WTC11 (cell line): ENCODE measurements around the gene FBLN7. TPM values are rescaled to one million over a fixed set of nuclear protein-coding genes. Genes with fewer than 3 reads are reported as not detected.

ENCODE experiments used
- ATAC-seq: fragments of 200-7000 bp; cut with Tn5 transposase; 2 replicates; pipeline ENCODE4 v1.10.0; 2021; ENCODE audit warnings: mild to moderate bottlenecking, moderate library complexity
- CTCF ChIA-PET: fragments of 300-600 bp; sonication (Branson Sonifier 250); formaldehyde crosslinking; loops from one replicate; lab custom pipeline; 2021; ENCODE audit warnings: antibody characterized with exemption; lab: Charles Lee
- POLR2A ChIA-PET: fragments of 350-600 bp; sonication (Branson Sonifier 250); formaldehyde crosslinking; loops from one replicate; lab custom pipeline; 2021; ENCODE audit warnings: antibody characterized with exemption; lab: Charles Lee
- DNase-seq: peaks from one replicate; pipeline ENCODE4 v3.0.0; 2021; ENCODE audit warnings: low spot score
- H3K27ac Mint-ChIP-seq: 2 replicates; pipeline ENCODE4 v1.8.0; 2021; ENCODE audit warnings: mixed read lengths
- H3K27me3 Mint-ChIP-seq: 2 replicates; pipeline ENCODE4 v1.8.0; 2021; ENCODE audit warnings: low read depth, mild to moderate bottlenecking, moderate library complexity, mixed read lengths
- H3K36me3 Mint-ChIP-seq: 2 replicates; pipeline ENCODE4 v1.8.0; 2021; ENCODE audit warnings: mixed read lengths
- H3K4me1 Mint-ChIP-seq: 2 replicates; pipeline ENCODE4 v1.8.0; 2022; ENCODE audit warnings: mixed read lengths
- H3K4me3 Mint-ChIP-seq: 2 replicates; pipeline ENCODE4 v1.8.0; 2021; ENCODE audit warnings: mild to moderate bottlenecking, moderate library complexity, mixed read lengths
- H3K9me3 Mint-ChIP-seq: 2 replicates; pipeline ENCODE4 v1.8.0; 2021; ENCODE audit warnings: mixed read lengths
- ATF1 ChIP-seq: sonication (generic); formaldehyde crosslinking; IDR thresholded peaks from 2 replicates; pipeline ENCODE4 v1.8.1; 2023; ENCODE audit warnings: mild to moderate bottlenecking, moderate library complexity, missing genetic modification reagents
- CDX4 ChIP-seq: fragments of 250-450 bp; sonication (Bioruptor Pico); IDR thresholded peaks from 2 replicates; pipeline ENCODE4 v1.9.0; 2021; ENCODE audit warnings: moderate library complexity, mild to moderate bottlenecking, inconsistent platforms, borderline replicate concordance
- E2F1 ChIP-seq: sonication (generic); formaldehyde crosslinking; IDR thresholded peaks from 2 replicates; pipeline ENCODE4 v1.8.0; 2022; ENCODE audit warnings: mild to moderate bottlenecking, missing genetic modification reagents
- FOXJ3 ChIP-seq: sonication (generic); formaldehyde crosslinking; IDR thresholded peaks from 2 replicates; pipeline ENCODE4 v1.9.0; 2021; ENCODE audit warnings: missing genetic modification reagents, mild to moderate bottlenecking, borderline replicate concordance
- FOXK1 ChIP-seq: sonication (generic); formaldehyde crosslinking; IDR thresholded peaks from 2 replicates; pipeline ENCODE4 v1.8.0; 2022; ENCODE audit warnings: mild to moderate bottlenecking, moderate library complexity, missing genetic modification reagents
- HMGA2 ChIP-seq: fragments of 250-450 bp; sonication (Bioruptor Pico); IDR thresholded peaks from 2 replicates; pipeline ENCODE4 v1.4.0; 2021; ENCODE audit warnings: mild to moderate bottlenecking, moderate library complexity
- IRF2 ChIP-seq: sonication (generic); formaldehyde crosslinking; IDR thresholded peaks from 2 replicates; pipeline ENCODE4 v1.8.0; 2022; ENCODE audit warnings: low read depth, missing genetic modification reagents, borderline replicate concordance
- JUN ChIP-seq: sonication (generic); formaldehyde crosslinking; IDR thresholded peaks from 2 replicates; pipeline ENCODE4 v1.8.0; 2023; ENCODE audit warnings: mild to moderate bottlenecking, missing genetic modification reagents
- MAX ChIP-seq: sonication (generic); formaldehyde crosslinking; IDR thresholded peaks from 2 replicates; pipeline ENCODE4 v1.8.0; 2022; ENCODE audit warnings: mild to moderate bottlenecking, missing genetic modification reagents
- NFYB ChIP-seq: sonication (generic); formaldehyde crosslinking; conservative IDR thresholded peaks from 2 replicates; pipeline ENCODE4 v1.8.0; 2022; ENCODE audit warnings: low read depth, missing genetic modification reagents
- OVOL2 ChIP-seq: fragments of 250-450 bp; sonication (Bioruptor Pico); IDR thresholded peaks from 2 replicates; pipeline ENCODE4 v1.9.0; 2021; ENCODE audit warnings: mild to moderate bottlenecking, borderline replicate concordance
- PRRX2 ChIP-seq: fragments of 250-450 bp; sonication (Bioruptor Pico); IDR thresholded peaks from 2 replicates; pipeline ENCODE4 v1.8.0; 2021; ENCODE audit warnings: mild to moderate bottlenecking
- SMAD4 ChIP-seq: sonication (generic); formaldehyde crosslinking; IDR thresholded peaks from 2 replicates; pipeline ENCODE4 v1.8.0; 2022; ENCODE audit warnings: mild to moderate bottlenecking, missing genetic modification reagents
- SP1 ChIP-seq: sonication (generic); formaldehyde crosslinking; conservative IDR thresholded peaks from 2 replicates; pipeline ENCODE4 v1.8.1; 2022; ENCODE audit warnings: missing genetic modification reagents
- TEAD1 ChIP-seq: sonication (generic); formaldehyde crosslinking; IDR thresholded peaks from 2 replicates; pipeline ENCODE4 v1.8.0; 2022; ENCODE audit warnings: mild to moderate bottlenecking, missing genetic modification reagents
- TP53 ChIP-seq: sonication (generic); formaldehyde crosslinking; IDR thresholded peaks from 2 replicates; pipeline ENCODE4 v1.8.1; 2023; ENCODE audit warnings: mild to moderate bottlenecking, missing genetic modification reagents
- ZBTB43 ChIP-seq: sonication (generic); formaldehyde crosslinking; IDR thresholded peaks from 2 replicates; pipeline ENCODE4 v1.8.1; 2023; ENCODE audit warnings: mild to moderate bottlenecking, missing genetic modification reagents
- ZMAT4 ChIP-seq: fragments of 250-450 bp; sonication (Bioruptor Pico); IDR thresholded peaks from 2 replicates; pipeline ENCODE4 v1.9.0; 2021; ENCODE audit warnings: mild to moderate bottlenecking
- ZNF423 ChIP-seq: fragments of 250-450 bp; sonication (Bioruptor Pico); IDR thresholded peaks from 2 replicates; pipeline ENCODE4 v2.1.2; 2022; ENCODE audit warnings: mild to moderate bottlenecking, moderate library complexity
- total RNA-seq: library from RNA; stranded (reverse); gene quantifications from 3 replicates; pipeline ENCODE4 v1.2.3, GENCODE V29; 2021
- TF ChIP-seq, protein P1 (sequence below): sonication (generic); formaldehyde crosslinking; conservative IDR thresholded peaks from 2 replicates; pipeline ENCODE4 v1.8.1; 2022; ENCODE audit warnings: mild to moderate bottlenecking, missing genetic modification reagents
- TF ChIP-seq, protein P2 (sequence below): sonication (generic); formaldehyde crosslinking; IDR thresholded peaks from 2 replicates; pipeline ENCODE4 v1.8.0; 2022; ENCODE audit warnings: mild to moderate bottlenecking, missing genetic modification reagents
- TF ChIP-seq, protein P3 (sequence below): sonication (generic); formaldehyde crosslinking; IDR thresholded peaks from 2 replicates; pipeline ENCODE4 v1.8.1; 2022; ENCODE audit warnings: missing genetic modification reagents, borderline replicate concordance

Gene FBLN7
- total RNA-seq, 1 experiment from 2014 or later: 0.55 TPM

GRCh38 chr2:112216167-112216566 lies 78.0 kb downstream of the FBLN7 start (continued):
- no peak for TF ChIP-seq OVOL2
- no peak for TF ChIP-seq IRF2 (CRISPR knock-in tag)
- no peak for TF ChIP-seq SMAD4 (CRISPR knock-in tag)
- no peak for TF ChIP-seq NFYB (CRISPR knock-in tag)
- TF ChIP-seq, protein P1, sequence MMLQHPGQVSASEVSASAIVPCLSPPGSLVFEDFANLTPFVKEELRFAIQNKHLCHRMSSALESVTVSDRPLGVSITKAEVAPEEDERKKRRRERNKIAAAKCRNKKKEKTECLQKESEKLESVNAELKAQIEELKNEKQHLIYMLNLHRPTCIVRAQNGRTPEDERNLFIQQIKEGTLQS: no peak
- TF ChIP-seq, protein P2, sequence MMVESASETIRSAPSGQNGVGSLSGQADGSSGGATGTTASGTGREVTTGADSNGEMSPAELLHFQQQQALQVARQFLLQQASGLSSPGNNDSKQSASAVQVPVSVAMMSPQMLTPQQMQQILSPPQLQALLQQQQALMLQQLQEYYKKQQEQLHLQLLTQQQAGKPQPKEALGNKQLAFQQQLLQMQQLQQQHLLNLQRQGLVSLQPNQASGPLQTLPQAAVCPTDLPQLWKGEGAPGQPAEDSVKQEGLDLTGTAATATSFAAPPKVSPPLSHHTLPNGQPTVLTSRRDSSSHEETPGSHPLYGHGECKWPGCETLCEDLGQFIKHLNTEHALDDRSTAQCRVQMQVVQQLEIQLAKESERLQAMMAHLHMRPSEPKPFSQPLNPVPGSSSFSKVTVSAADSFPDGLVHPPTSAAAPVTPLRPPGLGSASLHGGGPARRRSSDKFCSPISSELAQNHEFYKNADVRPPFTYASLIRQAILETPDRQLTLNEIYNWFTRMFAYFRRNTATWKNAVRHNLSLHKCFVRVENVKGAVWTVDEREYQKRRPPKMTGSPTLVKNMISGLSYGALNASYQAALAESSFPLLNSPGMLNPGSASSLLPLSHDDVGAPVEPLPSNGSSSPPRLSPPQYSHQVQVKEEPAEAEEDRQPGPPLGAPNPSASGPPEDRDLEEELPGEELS (CRISPR knock-in tag): no peak
- TF ChIP-seq SP1 (CRISPR knock-in tag): no peak
- no peak for TF ChIP-seq ZNF423 (CRISPR knock-in tag)
- TF ChIP-seq ATF1 (CRISPR knock-in tag): no peak

- ATAC-seq: no peak
- no peak for DNase-seq
- Mint-ChIP-seq H3K4me3 (no peak overlapping the region), H3K36me3 (peaks cover 29% of the 10 kb centered on the region), H3K27ac (no peak overlapping the region), H3K4me1 (no peaks in the 10 kb centered on the region), H3K9me3 (peaks cover 19% of the 10 kb centered on the region), H3K27me3 (no peaks in the 10 kb centered on the region)
- POLR2A ChIA-PET: no interaction called here
- TF ChIP-seq FOXJ3 (CRISPR knock-in tag): no peak
- TF ChIP-seq, protein P3, sequence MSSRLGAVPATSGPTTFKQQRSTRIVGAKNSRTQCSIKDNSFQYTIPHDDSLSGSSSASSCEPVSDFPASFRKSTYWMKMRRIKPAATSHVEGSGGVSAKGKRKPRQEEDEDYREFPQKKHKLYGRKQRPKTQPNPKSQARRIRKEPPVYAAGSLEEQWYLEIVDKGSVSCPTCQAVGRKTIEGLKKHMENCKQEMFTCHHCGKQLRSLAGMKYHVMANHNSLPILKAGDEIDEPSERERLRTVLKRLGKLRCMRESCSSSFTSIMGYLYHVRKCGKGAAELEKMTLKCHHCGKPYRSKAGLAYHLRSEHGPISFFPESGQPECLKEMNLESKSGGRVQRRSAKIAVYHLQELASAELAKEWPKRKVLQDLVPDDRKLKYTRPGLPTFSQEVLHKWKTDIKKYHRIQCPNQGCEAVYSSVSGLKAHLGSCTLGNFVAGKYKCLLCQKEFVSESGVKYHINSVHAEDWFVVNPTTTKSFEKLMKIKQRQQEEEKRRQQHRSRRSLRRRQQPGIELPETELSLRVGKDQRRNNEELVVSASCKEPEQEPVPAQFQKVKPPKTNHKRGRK (CRISPR knock-in tag): no peak
- no peak for TF ChIP-seq FOXK1 (CRISPR knock-in tag)
- no peak for TF ChIP-seq ZNF423 (CRISPR knock-in tag)
- TF ChIP-seq HMGA2 (CRISPR knock-in tag): no peak
- TF ChIP-seq E2F1 (CRISPR knock-in tag): no peak
- TF ChIP-seq JUN (CRISPR knock-in tag): no peak
- TF ChIP-seq ZBTB43 (CRISPR knock-in tag): no peak
- CTCF ChIA-PET: interaction anchor here (1.1 kb wide), 1 partner anchor 96 kb away, joined by 3 read pairs; no protein-coding TSS in a partner anchor
Measured at GRCh38 chr2:112217854-112218253, 79.7 kb downstream of the FBLN7 start.

- Mint-ChIP-seq H3K9me3 (peaks cover 19% of the 10 kb centered on the region), H3K36me3 (peaks cover 23% of the 10 kb centered on the region), H3K27ac (no peak overlapping the region), H3K4me1 (no peaks in the 10 kb centered on the region), H3K4me3 (no peak overlapping the region), H3K27me3 (no peaks in the 10 kb centered on the region)
- ATAC-seq (no peak), DNase-seq (no peak)
- POLR2A ChIA-PET: no interaction called here
- CTCF ChIA-PET: no interaction called here
- TF ChIP-seq TP53 (CRISPR knock-in tag) (no peak), CDX4 (CRISPR knock-in tag) (no peak), HMGA2 (CRISPR knock-in tag) (no peak), TEAD1 (no peak), ZMAT4 (CRISPR knock-in tag) (no peak), MAX (CRISPR knock-in tag) (no peak), PRRX2 (CRISPR knock-in tag) (no peak)
Measured at GRCh38 chr2:112220186-112220585, 82.0 kb downstream of the FBLN7 start.
